SK-N-SH treated with all-trans-retinoic acid at 6 μM for 48 hours (cell line): ENCODE results near the gene TMEM62.

ENCODE experiments used
- ATAC-seq: fragments of 200-7000 bp; cut with Tn5 transposase; 3 replicates; pipeline ENCODE4 v1.9.1; 2020; ENCODE audit warnings: mild to moderate bottlenecking, moderate library complexity
- ARNTL ChIP-seq: fragments of 450-650 bp; formaldehyde crosslinking; IDR thresholded peaks from 2 replicates; pipeline ENCODE4 v1.5.0; 2020; ENCODE audit warnings: low read depth, mild to moderate bottlenecking, moderate library complexity, borderline replicate concordance
- BACH2 ChIP-seq: fragments of 250-450 bp; sonication (Bioruptor Pico); IDR thresholded peaks from 2 replicates; pipeline ENCODE4 v1.9.0; 2021; ENCODE audit warnings: mild to moderate bottlenecking, borderline replicate concordance
- CREB5 ChIP-seq: fragments of 250-450 bp; sonication (Bioruptor Pico); IDR thresholded peaks from 2 replicates; pipeline ENCODE4 v1.5.1; 2020; ENCODE audit warnings: low read depth, mild to moderate bottlenecking, moderate library complexity
- CSDC2 ChIP-seq: fragments of 250-450 bp; sonication (Bioruptor Pico); IDR thresholded peaks from 2 replicates; pipeline ENCODE4 v1.5.0; 2020; ENCODE audit warnings: mild to moderate bottlenecking, moderate library complexity
- CSRNP3 ChIP-seq: fragments of 250-450 bp; sonication (Bioruptor Pico); IDR thresholded peaks from 2 replicates; pipeline ENCODE4 v1.5.1; 2021; ENCODE audit warnings: mild to moderate bottlenecking, moderate library complexity
- ESRRG ChIP-seq: fragments of 250-450 bp; sonication (Bioruptor Pico); IDR thresholded peaks from 2 replicates; pipeline ENCODE4 v1.6.1; 2021; ENCODE audit warnings: mild to moderate bottlenecking
- GLIS3 ChIP-seq: fragments of 250-450 bp; sonication (Bioruptor Pico); IDR thresholded peaks from 2 replicates; pipeline ENCODE4 v1.5.0; 2020; ENCODE audit warnings: mild to moderate bottlenecking, moderate library complexity
- ISL1 ChIP-seq: fragments of 250-450 bp; sonication (Bioruptor Pico); IDR thresholded peaks from 2 replicates; pipeline ENCODE4 v2.1.2; 2022; ENCODE audit warnings: mild to moderate bottlenecking, moderate library complexity
- OSR1 ChIP-seq: fragments of 250-450 bp; sonication (Bioruptor Pico); IDR thresholded peaks from 2 replicates; pipeline ENCODE4 v1.8.0; 2022; ENCODE audit warnings: moderate library complexity, mild to moderate bottlenecking, inconsistent platforms
- PATZ1 ChIP-seq: fragments of 250-450 bp; sonication (Bioruptor Pico); IDR thresholded peaks from 2 replicates; pipeline ENCODE4 v1.8.0; 2020; ENCODE audit warnings: mild to moderate bottlenecking, moderate library complexity, borderline replicate concordance
- PPARA ChIP-seq: fragments of 250-450 bp; sonication (Bioruptor Pico); IDR thresholded peaks from 2 replicates; pipeline ENCODE4 v1.5.0; 2020; ENCODE audit warnings: mild to moderate bottlenecking, borderline replicate concordance
- RARB ChIP-seq: fragments of 250-450 bp; sonication (Bioruptor Pico); IDR thresholded peaks from 2 replicates; pipeline ENCODE4 v1.8.0; 2021; ENCODE audit warnings: mild to moderate bottlenecking, moderate library complexity
- TCF4 ChIP-seq: fragments of 250-450 bp; sonication (Bioruptor Pico); IDR thresholded peaks from 2 replicates; pipeline ENCODE4 v1.8.0; 2021; ENCODE audit warnings: mild to moderate bottlenecking, moderate library complexity, borderline replicate concordance
- TSHZ2 ChIP-seq: fragments of 250-450 bp; sonication (Bioruptor Pico); IDR thresholded peaks from 2 replicates; pipeline ENCODE4 v1.5.0; 2020; ENCODE audit warnings: mild to moderate bottlenecking, moderate library complexity
- ZC3H10 ChIP-seq: fragments of 250-450 bp; sonication (Bioruptor Pico); IDR thresholded peaks from 2 replicates; pipeline ENCODE4 v1.5.1; 2021; ENCODE audit warnings: mild to moderate bottlenecking, moderate library complexity
- ZFP3 ChIP-seq: fragments of 250-450 bp; sonication (Bioruptor Pico); IDR thresholded peaks from 2 replicates; pipeline ENCODE4 v1.5.0; 2020; ENCODE audit warnings: mild to moderate bottlenecking, moderate library complexity
- ZFP30 ChIP-seq: fragments of 450-650 bp; formaldehyde crosslinking; IDR thresholded peaks from 2 replicates; pipeline ENCODE4 v1.5.0; 2022; ENCODE audit warnings: mild to moderate bottlenecking, moderate library complexity
- ZNF565 ChIP-seq: fragments of 450-650 bp; formaldehyde crosslinking; conservative IDR thresholded peaks from 2 replicates; pipeline ENCODE4 v1.5.0; 2020; ENCODE audit warnings: low read depth, mild to moderate bottlenecking, moderate library complexity
- ZNF70 ChIP-seq: fragments of 450-650 bp; formaldehyde crosslinking; IDR thresholded peaks from 2 replicates; pipeline ENCODE4 v1.5.0; 2020; ENCODE audit warnings: mild to moderate bottlenecking, moderate library complexity
- ZNF8 ChIP-seq: fragments of 450-650 bp; formaldehyde crosslinking; IDR thresholded peaks from 2 replicates; pipeline ENCODE4 v1.5.0; 2020; ENCODE audit warnings: mild to moderate bottlenecking, moderate library complexity

The TMEM62 gene

GRCh38 chr15:43211224-43211735 lies 77.9 kb downstream of the TMEM62 start:
- ATAC-seq, result no peak
- TF ChIP-seq GLIS3 (CRISPR knock-in tag) (no peak), OSR1 (no peak), ISL1 (CRISPR knock-in tag) (no peak), ZNF565 (CRISPR knock-in tag) (no peak), ZNF70 (CRISPR knock-in tag) (no peak), ARNTL (CRISPR knock-in tag) (no peak), ZFP3 (no peak), TCF4 (CRISPR knock-in tag) (no peak), TSHZ2 (CRISPR knock-in tag) (no peak), CREB5 (CRISPR knock-in tag) (no peak), PPARA (CRISPR knock-in tag) (no peak)

- ATAC-seq, result no peak
- TF ChIP-seq ZNF8 (no peak), RARB (no peak), PATZ1 (CRISPR knock-in tag) (no peak), BACH2 (CRISPR knock-in tag) (no peak), TSHZ2 (CRISPR knock-in tag) (no peak), ISL1 (CRISPR knock-in tag) (no peak), CSDC2 (CRISPR knock-in tag) (no peak), CREB5 (CRISPR knock-in tag) (no peak), ZNF70 (CRISPR knock-in tag) (no peak), ZC3H10 (CRISPR knock-in tag) (no peak), TCF4 (CRISPR knock-in tag) (no peak; the same call in 1 of the 2 replicates)
Measured at GRCh38 chr15:43212299-43212698, 78.9 kb downstream of the TMEM62 start.

- no peak for ATAC-seq
- TF ChIP-seq PPARA (CRISPR knock-in tag) (no peak), BACH2 (CRISPR knock-in tag) (no peak), ISL1 (CRISPR knock-in tag) (no peak), CSDC2 (CRISPR knock-in tag) (no peak), TSHZ2 (CRISPR knock-in tag) (no peak), TCF4 (CRISPR knock-in tag) (no peak), ZNF8 (no peak), GLIS3 (CRISPR knock-in tag) (no peak), ZC3H10 (CRISPR knock-in tag) (no peak), ESRRG (CRISPR knock-in tag) (no peak), CSRNP3 (CRISPR knock-in tag) (no peak), ZNF70 (CRISPR knock-in tag) (no peak), ZFP30 (CRISPR knock-in tag) (no peak), RARB (no peak), ZNF565 (CRISPR knock-in tag) (no peak)
- TF ChIP-seq, all 23 proteins: peak for 0
Measured at GRCh38 chr15:43212951-43213350, 79.6 kb downstream of the TMEM62 start.
